ENCODE measurements around the gene KRTAP9-3.

KRTAP9-3 gene

GRCh38 chr17:41196068-41196467, 36.2 kb upstream of the KRTAP9-3 start:
- H3K27me3 Mint-ChIP-seq (ENCODE audit: low read depth), result peaks cover 4% of the 10 kb centered on the region
- H3K4me3 Mint-ChIP-seq, result no peak overlapping the region
- H3K27ac Mint-ChIP-seq, result no peak overlapping the region

GRCh38 chr17:41199421-41200078, 32.7 kb upstream of the KRTAP9-3 start:
- Mint-ChIP-seq H3K9me3 (peaks cover 10% of the 10 kb centered on the region), H3K4me3 (no peak overlapping the region), H3K36me3 (ENCODE audit: low read depth) (no peaks in the 10 kb centered on the region), H3K4me1 (no peaks in the 10 kb centered on the region), H3K27ac (no peak overlapping the region), H3K27me3 (ENCODE audit: low read depth) (peaks cover 4% of the 10 kb centered on the region)
- TF ChIP-seq CTCF (IDR thresholded peaks at IDR 0.05; ENCODE audit: unreplicated experiment in 3 of 3), result no peak

More at GRCh38 chr17:41196068-41196467, 36.2 kb upstream of the KRTAP9-3 start:
- Mint-ChIP-seq H3K36me3 (ENCODE audit: low read depth) (no peaks in the 10 kb centered on the region), H3K9me3 (peaks cover 12% of the 10 kb centered on the region), H3K4me1 (no peaks in the 10 kb centered on the region)
- TF ChIP-seq CTCF (IDR thresholded peaks at IDR 0.05; ENCODE audit: unreplicated experiment in 3 of 3), result no peak

- Mint-ChIP-seq H3K27me3 (ENCODE audit: low read depth) (peaks cover 20% of the 10 kb centered on the region), H3K9me3 (peaks cover 14% of the 10 kb centered on the region), H3K4me3 (no peak overlapping the region), H3K4me1 (peaks cover 6% of the 10 kb centered on the region), H3K36me3 (ENCODE audit: low read depth) (no peaks in the 10 kb centered on the region), H3K27ac (no peak overlapping the region)
- no peak for TF ChIP-seq CTCF (IDR thresholded peaks at IDR 0.05; ENCODE audit: unreplicated experiment in 3 of 3)
These were observed 20.3 kb upstream of the KRTAP9-3 start for GRCh38 chr17:41211845-41212466.

GRCh38 chr17:41212524-41213169, 19.6 kb upstream of the KRTAP9-3 start:
- TF ChIP-seq CTCF (IDR thresholded peaks at IDR 0.05; ENCODE audit: unreplicated experiment in 3 of 3), result no peak
- Mint-ChIP-seq H3K4me1 (peaks cover 6% of the 10 kb centered on the region), H3K27me3 (ENCODE audit: low read depth) (peaks cover 20% of the 10 kb centered on the region), H3K9me3 (peaks cover 10% of the 10 kb centered on the region), H3K27ac (peak overlapping the region in 1 of 3 experiments; percentile 63), H3K4me3 (no peak overlapping the region), H3K36me3 (ENCODE audit: low read depth) (no peaks in the 10 kb centered on the region)

GRCh38 chr17:41215681-41216080, 16.6 kb upstream of the KRTAP9-3 start:
- H3K36me3 Mint-ChIP-seq (ENCODE audit: low read depth), result no peaks in the 10 kb centered on the region
- TF ChIP-seq CTCF (IDR thresholded peaks at IDR 0.05; ENCODE audit: unreplicated experiment in 3 of 3), result no peak
- H3K9me3 Mint-ChIP-seq, result peaks cover 3% of the 10 kb centered on the region
- H3K4me1 Mint-ChIP-seq, result peaks cover 6% of the 10 kb centered on the region
- H3K27ac Mint-ChIP-seq, result no peak overlapping the region
- peaks cover 25% of the 10 kb centered on the region for H3K27me3 Mint-ChIP-seq (ENCODE audit: low read depth)
- H3K4me3 Mint-ChIP-seq, result no peak overlapping the region
